ENCODE results near the gene ITGA2B.

The ITGA2B gene

DNA sequence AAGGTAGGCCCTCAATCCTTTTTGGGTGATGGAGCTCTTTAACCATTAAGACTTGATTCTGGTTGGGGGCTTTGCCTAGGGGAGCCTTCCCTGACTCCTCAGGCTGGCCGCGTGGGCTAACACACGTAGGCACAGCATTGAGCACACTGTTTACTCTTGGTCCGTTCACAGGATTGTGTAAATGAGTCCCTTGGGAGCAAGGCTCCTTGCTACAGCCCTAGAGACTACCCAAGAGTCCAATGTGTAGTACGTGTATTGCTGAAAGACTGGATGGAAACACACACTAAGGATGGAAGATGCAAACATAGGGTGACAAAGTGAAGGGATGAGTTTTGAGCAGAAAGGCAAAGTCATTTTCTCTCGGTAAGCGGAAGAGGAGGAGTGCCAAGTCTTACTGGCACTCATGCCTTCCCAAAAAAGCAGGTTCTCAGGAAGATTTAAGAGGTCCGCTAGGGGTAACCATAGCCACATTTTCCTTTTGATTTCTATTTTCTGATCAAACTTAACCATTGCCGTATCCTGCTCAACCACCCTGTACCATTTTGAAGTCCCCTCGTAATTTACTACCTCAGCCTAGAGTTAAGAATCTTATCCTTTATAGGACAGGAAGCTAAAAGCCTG, 911 bp upstream of the ITGA2B start:
- ChIA-PET CTCF (interaction anchor here (2.5 kb wide), 1 partner anchor 133 kb away, joined by 6 read pairs; no protein-coding TSS in a partner anchor), POLR2A (interaction anchor here (0.6 to 1.2 kb wide), 2 partner anchors 114 to 227 kb away, joined by 3 to 4 read pairs; no protein-coding TSS in a partner anchor)
- TF ChIP-seq SUZ12 (IDR thresholded peaks at IDR 0.05) (no peak), FOXM1 (IDR thresholded peaks at IDR 0.05; ENCODE audit: borderline replicate concordance) (no peak), NFRKB (IDR thresholded peaks at IDR 0.05) (no peak), SP1 (IDR thresholded peaks at IDR 0.05) (no peak), FOXA1 (IDR thresholded peaks at IDR 0.05) (no peak), TARDBP (IDR thresholded peaks at IDR 0.05) (no peak), ARNT (IDR thresholded peaks at IDR 0.05) (no peak), BHLHE40 (IDR thresholded peaks at IDR 0.05; ENCODE audit: borderline replicate concordance) (no peak), HDGF (IDR thresholded peaks at IDR 0.05; ENCODE audit: borderline replicate concordance) (no peak), FOXK2 (IDR thresholded peaks at IDR 0.05) (no peak), CTBP1 (IDR thresholded peaks at IDR 0.05; ENCODE audit: borderline replicate concordance) (no peak), ZNF384 (IDR thresholded peaks at IDR 0.05) (no peak), ELF4 (IDR thresholded peaks at IDR 0.05) (no peak)
- DNase-seq (ENCODE audit: extremely low spot score) = no peak

DNA sequence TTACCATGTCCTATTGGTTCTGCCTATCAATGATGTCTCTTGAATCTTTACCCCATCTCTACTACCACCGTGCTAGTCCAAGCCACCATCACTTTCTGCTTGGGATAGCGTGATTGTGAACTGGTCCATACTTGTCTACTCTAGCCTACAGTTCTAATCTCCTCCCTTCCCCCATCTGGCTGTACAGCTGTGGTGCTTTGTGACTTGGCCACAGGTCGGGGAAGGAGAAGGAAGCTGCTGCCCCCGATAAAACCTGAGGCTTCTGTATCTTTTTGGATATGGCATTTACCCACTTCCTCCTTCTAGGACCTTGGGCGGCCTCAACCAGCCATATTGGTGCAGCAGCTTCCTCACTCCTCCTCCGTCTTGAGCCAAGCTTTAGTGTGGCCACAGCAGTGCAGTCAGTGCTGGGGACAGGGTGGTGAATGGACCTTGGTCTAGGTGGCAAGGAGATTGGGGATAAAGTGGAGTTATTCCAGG, 314 bp upstream of the ITGA2B start:
- ChIA-PET POLR2A (interaction anchor here (0.6 to 1.2 kb wide), 2 partner anchors 114 to 227 kb away, joined by 3 to 4 read pairs; no protein-coding TSS in a partner anchor), CTCF (interaction anchor here (2.5 kb wide), 1 partner anchor 133 kb away, joined by 6 read pairs; no protein-coding TSS in a partner anchor)
- no peak for DNase-seq (ENCODE audit: extremely low spot score)
- TF ChIP-seq FOXK2 (IDR thresholded peaks at IDR 0.05) (no peak), FOXM1 (IDR thresholded peaks at IDR 0.05; ENCODE audit: borderline replicate concordance) (no peak), FOXA1 (IDR thresholded peaks at IDR 0.05) (no peak), SP1 (IDR thresholded peaks at IDR 0.05) (no peak), HDGF (IDR thresholded peaks at IDR 0.05; ENCODE audit: borderline replicate concordance) (no peak), ELF4 (IDR thresholded peaks at IDR 0.05) (no peak), TARDBP (IDR thresholded peaks at IDR 0.05) (no peak), LEF1 (IDR thresholded peaks at IDR 0.05; ENCODE audit: borderline replicate concordance) (no peak), ZNF384 (IDR thresholded peaks at IDR 0.05) (no peak), NFRKB (IDR thresholded peaks at IDR 0.05) (no peak), ARNT (IDR thresholded peaks at IDR 0.05) (no peak), SUZ12 (IDR thresholded peaks at IDR 0.05) (no peak), CTBP1 (IDR thresholded peaks at IDR 0.05; ENCODE audit: borderline replicate concordance) (no peak), BHLHE40 (IDR thresholded peaks at IDR 0.05; ENCODE audit: borderline replicate concordance) (no peak), L3MBTL2 (conservative IDR thresholded peaks at IDR 0.05) (no peak)
- TF ChIP-seq, protein P1, sequence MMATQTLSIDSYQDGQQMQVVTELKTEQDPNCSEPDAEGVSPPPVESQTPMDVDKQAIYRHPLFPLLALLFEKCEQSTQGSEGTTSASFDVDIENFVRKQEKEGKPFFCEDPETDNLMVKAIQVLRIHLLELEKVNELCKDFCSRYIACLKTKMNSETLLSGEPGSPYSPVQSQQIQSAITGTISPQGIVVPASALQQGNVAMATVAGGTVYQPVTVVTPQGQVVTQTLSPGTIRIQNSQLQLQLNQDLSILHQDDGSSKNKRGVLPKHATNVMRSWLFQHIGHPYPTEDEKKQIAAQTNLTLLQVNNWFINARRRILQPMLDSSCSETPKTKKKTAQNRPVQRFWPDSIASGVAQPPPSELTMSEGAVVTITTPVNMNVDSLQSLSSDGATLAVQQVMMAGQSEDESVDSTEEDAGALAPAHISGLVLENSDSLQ (IDR thresholded peaks at IDR 0.05) = no peak

DNA sequence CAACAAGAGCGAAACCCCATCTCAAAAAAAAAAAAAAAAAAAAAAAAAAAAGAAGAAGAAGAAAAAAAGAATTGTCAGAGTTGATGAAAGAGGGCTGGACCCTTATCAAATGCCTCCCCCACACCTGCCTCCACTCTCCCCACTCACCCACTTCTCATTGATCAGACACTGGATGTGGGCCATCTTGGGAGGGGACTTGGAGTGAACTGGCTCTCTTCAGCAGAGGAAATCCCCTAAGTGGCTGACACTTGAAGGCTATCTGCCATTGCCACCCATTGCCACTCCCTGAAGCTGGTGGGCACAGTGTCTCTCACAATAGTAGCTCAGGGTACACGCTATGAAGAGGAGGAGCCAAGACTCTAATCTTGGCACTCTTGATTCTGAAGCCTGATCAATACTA, 1.6 kb downstream of the ITGA2B start:
- CTCF ChIA-PET = interaction anchor here (2.5 kb wide), 1 partner anchor 135 kb away, joined by 6 read pairs; no protein-coding TSS in a partner anchor
- POLR2A ChIA-PET = no interaction called here
- no peak for DNase-seq (ENCODE audit: extremely low spot score)
- TF ChIP-seq, protein P1 (IDR thresholded peaks at IDR 0.05) = no peak
- TF ChIP-seq FOXK2 (IDR thresholded peaks at IDR 0.05) (no peak), LEF1 (IDR thresholded peaks at IDR 0.05; ENCODE audit: borderline replicate concordance) (no peak), CTBP1 (IDR thresholded peaks at IDR 0.05; ENCODE audit: borderline replicate concordance) (no peak), FOXA1 (IDR thresholded peaks at IDR 0.05) (no peak), BHLHE40 (IDR thresholded peaks at IDR 0.05; ENCODE audit: borderline replicate concordance) (no peak), TARDBP (IDR thresholded peaks at IDR 0.05) (no peak), NFRKB (IDR thresholded peaks at IDR 0.05) (no peak), ELF4 (IDR thresholded peaks at IDR 0.05) (no peak), ZNF384 (IDR thresholded peaks at IDR 0.05) (no peak), HDGF (IDR thresholded peaks at IDR 0.05; ENCODE audit: borderline replicate concordance) (no peak), SP1 (IDR thresholded peaks at IDR 0.05) (no peak), L3MBTL2 (conservative IDR thresholded peaks at IDR 0.05) (no peak), SUZ12 (IDR thresholded peaks at IDR 0.05) (no peak), FOXM1 (IDR thresholded peaks at IDR 0.05; ENCODE audit: borderline replicate concordance) (no peak), ARNT (IDR thresholded peaks at IDR 0.05) (no peak)

DNA sequence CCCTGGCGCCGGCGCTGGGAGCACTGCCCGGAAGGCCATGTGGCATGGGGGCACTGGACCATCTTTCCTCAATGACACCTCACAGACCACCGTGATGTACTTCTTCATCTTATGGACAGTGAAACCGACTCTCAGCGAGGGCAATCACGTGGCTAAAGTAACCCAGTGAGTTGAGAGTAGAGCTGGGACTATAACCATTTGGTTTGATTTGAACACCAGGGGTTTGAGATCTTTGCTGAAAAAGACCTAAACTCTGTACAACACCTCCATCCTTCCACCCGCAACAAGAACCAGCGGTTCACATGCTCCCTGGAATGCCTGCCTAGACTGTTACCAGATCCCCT, 3.3 kb downstream of the ITGA2B start:
- POLR2A ChIA-PET = interaction anchor here (0.9 to 1.4 kb wide), 4 partner anchors 12 to 185 kb away, joined by 3 to 7 read pairs (median 4); partner anchors contain the start of gene GPATCH8
- no peak for TF ChIP-seq CTBP1 (IDR thresholded peaks at IDR 0.05; ENCODE audit: borderline replicate concordance)
- no peak for TF ChIP-seq ARNT (IDR thresholded peaks at IDR 0.05)
- TF ChIP-seq BHLHE40 (IDR thresholded peaks at IDR 0.05; ENCODE audit: borderline replicate concordance) = no peak
- no peak for TF ChIP-seq NFRKB (IDR thresholded peaks at IDR 0.05)
- TF ChIP-seq TARDBP (IDR thresholded peaks at IDR 0.05) = no peak
- no peak for TF ChIP-seq SUZ12 (IDR thresholded peaks at IDR 0.05)
- TF ChIP-seq FOXK2 (IDR thresholded peaks at IDR 0.05) = no peak
- TF ChIP-seq SP1 (IDR thresholded peaks at IDR 0.05) = no peak
- TF ChIP-seq FOXM1 (IDR thresholded peaks at IDR 0.05; ENCODE audit: borderline replicate concordance) = no peak
- TF ChIP-seq L3MBTL2 (conservative IDR thresholded peaks at IDR 0.05) = no peak
- no peak for TF ChIP-seq HDGF (IDR thresholded peaks at IDR 0.05; ENCODE audit: borderline replicate concordance)
- TF ChIP-seq, protein P1 (IDR thresholded peaks at IDR 0.05) = no peak
- no peak for TF ChIP-seq LEF1 (IDR thresholded peaks at IDR 0.05; ENCODE audit: borderline replicate concordance)
- no peak for TF ChIP-seq ELF4 (IDR thresholded peaks at IDR 0.05)
- TF ChIP-seq FOXA1 (IDR thresholded peaks at IDR 0.05) = no peak
- TF ChIP-seq ZNF384 (IDR thresholded peaks at IDR 0.05) = no peak
- CTCF ChIA-PET = interaction anchor here (0.5 to 1.5 kb wide), 3 partner anchors 10 to 303 kb away, joined by 3 to 7 read pairs (median 4); no protein-coding TSS in a partner anchor

More for the DNA sequence above, 3.3 kb downstream of the ITGA2B start:
- DNase-seq (ENCODE audit: extremely low spot score) = no peak
